GM18520 (cell line): ENCODE data around the gene RAD51AP1.

ENCODE experiments used
- ATAC-seq: cut with Tn5 transposase; IDR thresholded peaks from one replicate; pipeline ENCODE4 v1.9.1; 2021; ENCODE audit not compliant: unreplicated experiment

The RAD51AP1 gene

DNA sequence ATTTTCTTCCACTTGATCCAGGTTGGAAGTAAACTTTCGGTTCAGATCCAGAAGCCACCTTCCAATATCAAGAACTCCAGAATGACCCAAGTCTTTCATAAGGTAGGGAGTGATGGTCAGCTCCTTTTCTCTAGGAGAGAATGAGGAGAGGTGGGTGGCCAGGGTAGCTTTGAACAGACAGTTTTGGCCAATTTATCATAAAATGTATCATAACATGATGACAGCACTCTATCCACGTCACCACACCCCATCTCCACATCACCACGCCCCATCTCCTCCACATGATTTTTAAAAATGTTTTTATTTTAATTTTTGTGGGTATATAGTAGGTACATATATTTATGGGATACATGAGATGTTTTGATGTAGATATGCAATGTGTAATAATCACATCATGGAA lies 50.2 kb downstream of the RAD51AP1 start:
- ATAC-seq, result no peak

DNA sequence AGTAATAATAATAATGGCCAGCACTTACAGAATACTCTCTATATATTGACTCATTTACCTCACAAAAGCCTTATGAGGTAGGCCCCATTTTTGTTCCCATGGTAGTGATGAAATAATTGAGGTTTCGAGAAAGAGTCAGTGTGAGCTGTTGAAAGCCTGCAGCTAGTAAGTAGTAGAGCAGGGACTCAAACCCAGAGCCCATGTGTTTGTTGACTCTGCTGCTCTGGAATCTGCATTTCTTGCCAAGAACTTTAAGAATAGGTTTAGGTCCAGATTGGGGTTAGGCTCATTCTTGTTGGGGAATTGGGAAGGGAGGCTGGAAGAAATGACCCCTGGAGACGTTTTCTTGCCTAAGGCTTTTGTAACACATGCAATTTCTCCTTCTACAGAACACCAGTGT lies 51.3 kb downstream of the RAD51AP1 start:
- no peak for ATAC-seq

DNA sequence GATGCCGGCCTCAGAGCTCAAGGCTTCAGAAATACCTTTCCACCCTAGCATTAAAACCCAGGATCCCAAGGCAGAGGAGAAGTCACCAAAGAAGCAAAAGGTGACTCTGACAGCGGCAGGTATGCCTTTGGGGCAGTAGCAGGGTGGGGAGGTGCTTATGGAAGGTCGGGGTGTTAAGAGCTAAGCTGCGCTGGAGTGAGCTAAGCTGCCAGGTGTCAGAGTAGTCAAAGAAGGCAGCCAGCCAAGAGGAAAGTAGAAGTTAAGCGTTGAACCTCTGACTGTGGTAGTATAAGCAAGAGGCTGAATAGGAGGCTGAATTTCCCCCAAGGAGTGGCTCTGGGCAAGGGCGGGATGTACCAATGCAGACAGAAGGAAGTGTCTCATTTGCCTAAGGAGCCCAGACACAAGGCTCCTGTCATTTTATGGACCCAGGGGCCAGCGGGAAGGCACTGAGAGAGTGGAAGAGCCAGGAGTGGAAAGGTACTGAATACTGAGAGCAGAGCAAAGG lies 52.5 kb downstream of the RAD51AP1 start:
- no peak for ATAC-seq

DNA sequence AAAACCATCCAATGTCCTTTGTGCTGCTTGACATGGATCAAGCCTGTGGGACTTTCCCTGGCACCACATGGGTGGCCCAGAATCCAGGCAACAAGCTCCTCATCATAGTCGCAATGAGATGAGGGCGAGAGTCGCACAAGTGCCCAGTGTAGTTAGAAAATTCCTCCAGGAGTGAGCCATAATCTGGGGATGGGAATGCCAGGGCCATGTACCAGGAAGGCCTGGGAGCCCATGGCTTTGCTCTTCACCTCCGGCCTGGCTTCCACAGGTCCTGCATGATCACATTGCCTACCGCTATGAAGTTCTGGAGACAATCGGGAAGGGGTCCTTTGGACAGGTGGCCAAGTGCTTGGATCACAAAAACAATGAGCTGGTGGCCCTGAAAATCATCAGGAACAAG lies 57.2 kb downstream of the RAD51AP1 start:
- no peak for ATAC-seq

DNA sequence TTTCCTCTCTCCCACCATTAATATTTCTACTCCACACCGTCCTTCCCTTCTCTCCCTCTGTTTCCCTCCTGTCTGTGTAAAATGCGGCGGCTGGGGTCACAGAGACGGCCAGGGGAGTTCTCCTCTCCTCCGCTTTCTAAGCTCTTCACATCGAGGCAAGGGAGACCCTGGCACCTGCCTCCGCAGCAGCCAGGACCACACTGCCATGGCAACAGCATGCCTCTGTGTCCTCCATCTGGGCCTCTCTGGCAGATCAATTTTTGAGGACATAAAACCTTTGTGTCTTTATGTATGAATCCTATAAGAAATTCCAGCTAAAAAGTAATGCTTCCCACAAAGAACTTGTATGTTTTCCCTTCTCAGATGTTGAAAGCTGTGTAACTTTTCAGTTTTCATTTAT lies 64.7 kb downstream of the RAD51AP1 start:
- ATAC-seq, result no peak

DNA sequence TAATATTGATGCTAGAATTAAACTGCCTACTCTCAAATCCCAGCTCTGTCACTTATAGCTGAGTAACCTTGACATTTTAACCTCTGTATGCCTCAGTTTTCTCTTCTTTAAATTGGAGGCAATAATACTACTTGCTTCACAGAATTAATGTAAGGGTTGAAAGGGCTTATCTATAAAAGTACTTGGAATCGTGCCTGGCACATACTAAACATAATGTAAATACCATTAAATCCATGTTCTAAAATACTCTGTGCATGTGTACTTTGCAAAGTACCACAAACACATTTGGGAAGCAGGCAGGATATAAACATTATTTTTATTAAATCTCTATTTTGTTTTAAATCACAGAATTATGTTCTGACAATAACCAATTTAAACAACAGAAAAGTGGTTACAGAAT lies 65.3 kb downstream of the RAD51AP1 start:
- ATAC-seq, result no peak

DNA sequence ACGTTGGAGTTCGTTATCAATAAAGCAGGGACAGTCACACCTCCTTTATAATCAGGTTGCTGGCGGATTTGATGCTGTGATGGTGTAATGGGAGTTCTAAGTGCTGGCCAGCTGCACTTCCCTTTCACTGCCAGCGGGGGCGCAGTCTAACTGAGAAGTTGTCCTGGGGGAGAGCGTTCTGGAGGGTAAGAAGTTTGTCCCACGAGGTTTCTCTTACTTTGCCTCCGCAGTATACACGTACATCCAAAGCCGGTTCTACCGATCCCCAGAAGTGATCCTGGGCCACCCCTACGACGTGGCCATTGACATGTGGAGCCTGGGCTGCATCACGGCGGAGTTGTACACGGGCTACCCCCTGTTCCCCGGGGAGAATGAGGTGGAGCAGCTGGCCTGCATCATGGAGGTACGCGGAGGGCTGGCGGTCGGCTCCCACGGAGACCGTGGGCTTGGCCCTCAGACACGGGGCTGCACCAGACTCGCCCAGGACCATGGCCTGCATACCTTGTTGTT lies 66.0 kb downstream of the RAD51AP1 start:
- peak; percentile 75 for ATAC-seq

DNA sequence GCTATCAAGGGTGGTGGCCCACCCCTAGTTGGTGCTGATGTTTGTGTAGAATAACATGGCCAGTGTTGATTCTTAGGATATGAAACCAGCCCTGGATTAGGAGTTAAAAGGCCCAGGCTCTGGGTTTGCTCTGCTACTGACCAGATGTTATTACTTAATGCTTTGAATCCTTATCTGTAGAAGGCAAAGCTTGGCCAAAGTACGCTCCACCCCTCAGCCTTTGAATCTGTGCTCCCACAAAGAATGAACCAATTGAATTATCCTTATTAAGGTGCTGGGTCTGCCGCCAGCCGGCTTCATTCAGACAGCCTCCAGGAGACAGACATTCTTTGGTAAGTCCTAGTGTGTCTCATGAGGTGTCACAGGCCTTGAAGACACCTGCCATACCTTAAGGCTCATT lies 68.4 kb downstream of the RAD51AP1 start:
- ATAC-seq, result no peak

DNA sequence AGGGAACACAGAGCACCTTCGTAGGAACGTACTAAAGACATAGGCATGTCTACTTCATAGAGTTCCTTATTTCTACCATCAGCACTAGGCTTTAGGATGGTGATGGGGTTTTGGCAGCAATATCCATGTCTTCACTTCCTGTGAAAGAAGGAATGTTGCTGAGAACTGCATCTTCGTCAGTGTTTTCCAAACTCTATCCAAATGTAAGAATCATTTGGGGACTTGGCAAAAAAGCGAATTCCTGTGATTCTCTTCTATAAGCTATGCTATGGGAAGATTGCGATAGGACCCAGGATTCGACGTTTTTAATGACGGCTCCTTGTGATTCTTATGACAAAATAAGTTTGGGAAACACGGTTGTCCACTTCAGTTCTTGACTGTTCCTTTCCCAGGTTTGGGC lies 70.4 kb downstream of the RAD51AP1 start:
- no peak for ATAC-seq
